ENCODE results near the gene GLCCI1. TPM values are rescaled to one million over a fixed set of nuclear protein-coding genes. Genes with fewer than 3 reads are reported as not detected.

GLCCI1 gene
- total and polyA plus RNA-seq, 11 donors, result 1.5 to 10.8 (median 6.3) TPM

DNA sequence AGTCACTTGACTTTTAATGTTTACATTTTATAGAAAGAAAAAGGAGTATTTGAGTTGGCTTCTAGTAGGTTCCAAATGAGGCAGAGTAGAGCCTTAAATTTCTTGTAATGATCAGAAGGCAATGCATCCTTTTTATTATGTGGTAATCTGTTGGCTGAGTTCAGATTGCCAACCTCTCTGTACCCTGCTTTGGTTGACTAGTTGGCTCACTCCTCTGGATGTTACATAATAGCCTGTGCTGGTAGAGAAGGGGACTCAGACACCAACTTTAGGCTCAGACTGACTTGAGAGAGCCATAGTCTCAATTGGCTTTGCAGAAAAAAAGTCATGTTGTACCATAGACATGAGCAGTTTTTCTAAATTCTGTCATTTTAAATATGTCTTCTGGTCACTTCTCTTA, 46.8 kb upstream of the GLCCI1 start:
- DNase-seq, result no peak
- ATAC-seq, result no peak
- Histone ChIP-seq H3K27ac (no peak overlapping the region), H3K27me3 (no peaks in the 10 kb centered on the region), H3K4me1 (no peaks in the 10 kb centered on the region), H3K36me3 (no peaks in the 10 kb centered on the region), H3K4me3 (no peak overlapping the region), H3K9me3 (no peaks in the 10 kb centered on the region)
- TF ChIP-seq, protein P1, sequence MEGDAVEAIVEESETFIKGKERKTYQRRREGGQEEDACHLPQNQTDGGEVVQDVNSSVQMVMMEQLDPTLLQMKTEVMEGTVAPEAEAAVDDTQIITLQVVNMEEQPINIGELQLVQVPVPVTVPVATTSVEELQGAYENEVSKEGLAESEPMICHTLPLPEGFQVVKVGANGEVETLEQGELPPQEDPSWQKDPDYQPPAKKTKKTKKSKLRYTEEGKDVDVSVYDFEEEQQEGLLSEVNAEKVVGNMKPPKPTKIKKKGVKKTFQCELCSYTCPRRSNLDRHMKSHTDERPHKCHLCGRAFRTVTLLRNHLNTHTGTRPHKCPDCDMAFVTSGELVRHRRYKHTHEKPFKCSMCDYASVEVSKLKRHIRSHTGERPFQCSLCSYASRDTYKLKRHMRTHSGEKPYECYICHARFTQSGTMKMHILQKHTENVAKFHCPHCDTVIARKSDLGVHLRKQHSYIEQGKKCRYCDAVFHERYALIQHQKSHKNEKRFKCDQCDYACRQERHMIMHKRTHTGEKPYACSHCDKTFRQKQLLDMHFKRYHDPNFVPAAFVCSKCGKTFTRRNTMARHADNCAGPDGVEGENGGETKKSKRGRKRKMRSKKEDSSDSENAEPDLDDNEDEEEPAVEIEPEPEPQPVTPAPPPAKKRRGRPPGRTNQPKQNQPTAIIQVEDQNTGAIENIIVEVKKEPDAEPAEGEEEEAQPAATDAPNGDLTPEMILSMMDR (IDR thresholded peaks at IDR 0.05), result no peak
- no peak for TF ChIP-seq POLR2A (IDR thresholded peaks at IDR 0.05)
- intact Hi-C loops (cut with DNase I), result no loop called here

DNA sequence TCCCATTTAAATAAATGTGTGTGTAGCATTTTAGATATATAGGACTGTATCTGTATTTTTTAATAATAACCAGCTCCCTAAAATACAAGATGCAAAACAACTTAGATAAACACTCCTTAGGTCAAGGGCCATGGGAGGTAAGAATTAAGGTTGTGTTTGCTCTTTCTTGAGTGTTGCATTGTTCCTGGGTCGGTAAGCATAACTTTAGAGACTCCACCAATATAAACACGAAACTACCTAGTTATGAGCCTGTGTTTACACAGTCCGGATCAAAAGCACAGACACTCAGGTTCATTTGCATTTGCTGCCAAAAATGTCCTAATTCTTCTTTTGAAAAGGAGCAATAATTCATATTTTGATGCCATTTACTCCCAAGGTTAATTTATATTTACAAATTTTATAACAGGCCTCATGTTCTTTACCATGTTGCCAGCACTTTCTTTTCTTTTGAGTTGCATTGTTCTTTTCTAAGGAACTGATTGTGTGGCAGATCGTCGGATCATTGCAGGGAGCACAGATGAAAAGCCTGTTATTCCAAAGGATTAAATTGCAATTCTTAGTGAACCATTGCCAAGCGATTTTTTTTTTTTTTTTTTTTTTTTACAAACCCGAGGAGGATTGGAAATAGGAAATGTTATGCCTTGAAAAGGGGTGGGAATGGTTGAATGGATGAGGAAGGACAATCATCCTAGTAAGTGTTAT, 45.8 kb upstream of the GLCCI1 start:
- Histone ChIP-seq H3K4me1 (no peaks in the 10 kb centered on the region), H3K4me3 (no peak overlapping the region), H3K9me3 (no peaks in the 10 kb centered on the region), H3K36me3 (no peaks in the 10 kb centered on the region), H3K27me3 (no peaks in the 10 kb centered on the region), H3K27ac (no peak overlapping the region)
- WGBS, 4 donors, result 70 to 77% (median 73%) methylated on average over 7 of the region's 7 CpGs
- intact Hi-C loops (cut with DNase I), result no loop called here
- ATAC-seq (no peak), DNase-seq (no peak)
- TF ChIP-seq POLR2A (IDR thresholded peaks at IDR 0.05), result no peak

DNA sequence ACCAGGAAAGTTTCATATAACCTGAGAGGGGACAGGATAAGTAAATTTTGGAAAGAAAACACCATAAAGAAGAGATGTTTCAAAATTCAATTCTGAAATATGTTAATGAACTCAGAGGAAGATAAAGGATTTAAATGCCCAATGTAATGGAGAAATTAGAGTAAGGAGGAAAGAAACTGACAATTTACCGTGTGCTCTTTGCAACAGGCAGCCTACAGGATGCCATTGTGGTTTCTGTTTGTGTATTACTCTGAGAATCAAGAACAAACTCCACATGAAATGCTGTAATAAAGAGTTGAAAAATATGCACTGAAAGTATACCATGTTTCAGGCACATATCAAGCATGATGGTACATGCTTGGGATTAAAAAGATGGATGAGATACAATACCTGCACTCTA, 44.8 kb upstream of the GLCCI1 start:
- ATAC-seq (no peak), DNase-seq (no peak)
- no peaks in the 10 kb centered on the region for H3K27me3 ChIP-seq
- H3K36me3 ChIP-seq, result no peaks in the 10 kb centered on the region
- WGBS, 4 donors, result 66 to 90% (median 77%) methylated on average over 1 of the region's 1 CpG
- H3K27ac ChIP-seq, result no peak overlapping the region
- H3K9me3 ChIP-seq, result no peaks in the 10 kb centered on the region
- intact Hi-C loops (cut with DNase I), result no loop called here
- H3K4me1 ChIP-seq, result no peaks in the 10 kb centered on the region
- H3K4me3 ChIP-seq, result no peak overlapping the region
- no peak for TF ChIP-seq POLR2A (IDR thresholded peaks at IDR 0.05)
- TF ChIP-seq, protein P1 (IDR thresholded peaks at IDR 0.05), result no peak

DNA sequence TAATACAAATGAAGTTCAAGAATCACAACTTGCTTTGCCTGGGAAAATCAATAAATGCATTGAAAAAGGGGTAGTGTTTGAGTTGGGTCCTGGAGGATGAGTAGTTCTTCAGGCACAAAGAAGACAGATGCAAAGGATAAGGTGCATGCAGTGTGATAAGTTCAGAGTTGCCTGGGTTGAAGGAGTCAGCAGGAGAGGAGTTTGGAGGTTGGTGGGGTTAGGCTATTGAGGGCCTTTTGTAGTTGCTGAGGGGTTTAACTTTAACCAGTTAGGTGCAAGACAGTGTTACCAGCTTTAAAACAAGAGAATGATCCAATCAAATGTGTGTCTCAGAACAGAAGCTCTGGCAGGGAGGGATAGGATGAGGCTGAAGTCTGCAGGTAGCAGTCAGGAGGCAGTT, 44.3 kb upstream of the GLCCI1 start:
- H3K36me3 ChIP-seq, result no peaks in the 10 kb centered on the region
- H3K27me3 ChIP-seq, result no peaks in the 10 kb centered on the region
- TF ChIP-seq POLR2A (IDR thresholded peaks at IDR 0.05), result no peak
- TF ChIP-seq, protein P1 (IDR thresholded peaks at IDR 0.05), result no peak
- no peak for ATAC-seq
- H3K27ac ChIP-seq, result no peak overlapping the region
- no peaks in the 10 kb centered on the region for H3K4me1 ChIP-seq
- no peak for DNase-seq
- no peak overlapping the region for H3K4me3 ChIP-seq
- intact Hi-C loops (cut with DNase I), result no loop called here
- H3K9me3 ChIP-seq, result no peaks in the 10 kb centered on the region

DNA sequence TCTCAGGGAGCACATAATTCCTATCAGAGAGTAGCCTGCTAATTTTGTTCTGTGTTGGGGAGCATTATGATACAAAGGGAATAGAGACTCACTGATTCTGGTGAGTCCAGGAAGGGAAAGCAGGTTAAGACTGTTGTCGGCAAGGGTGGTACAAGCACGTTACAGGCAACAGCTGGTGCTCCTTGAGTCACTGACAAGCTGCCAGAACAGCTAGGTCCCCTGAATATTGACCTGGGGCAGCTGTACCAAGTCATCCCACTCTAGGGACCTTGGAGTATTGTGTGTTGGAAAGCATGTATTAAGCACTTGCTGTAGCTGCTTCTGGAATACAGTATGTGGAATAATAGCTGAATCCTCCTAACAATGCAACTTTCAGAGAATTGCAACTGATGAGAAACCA, 37.0 kb upstream of the GLCCI1 start:
- Histone ChIP-seq H3K9me3 (no peaks in the 10 kb centered on the region), H3K4me1 (no peaks in the 10 kb centered on the region), H3K27me3 (no peaks in the 10 kb centered on the region), H3K36me3 (no peaks in the 10 kb centered on the region), H3K4me3 (no peak overlapping the region), H3K27ac (no peak overlapping the region)
- DNase-seq (no peak), ATAC-seq (no peak)
- WGBS, 4 donors, result 72 to 83% (median 74%) methylated on average over 2 of the region's 2 CpGs
- TF ChIP-seq, protein P1 (IDR thresholded peaks at IDR 0.05), result no peak
- TF ChIP-seq POLR2A (IDR thresholded peaks at IDR 0.05), result no peak
- intact Hi-C loops (cut with DNase I), result no loop called here
